GM12878 (cell line): ENCODE data around the gene LRRC37B. TPM values are rescaled to one million over a fixed set of nuclear protein-coding genes. Genes with fewer than 3 reads are reported as not detected.

Experiments
- ATAC-seq: fragments of 200-7000 bp; cut with Tn5 transposase; 3 replicates; pipeline ENCODE4 v1.9.1; 2020; ENCODE audit warnings: mild to moderate bottlenecking, moderate library complexity
- Bru-seq: library from RNA; stranded (reverse); fragments of 400-500 nt; gene quantifications from one replicate; lab custom pipeline; 2021; lab: Mats Ljungman, UMichigan
- BruChase-seq, 2 experiments: library from RNA; stranded (reverse); fragments of 400-500 nt; gene quantifications; one replicate each; lab custom pipeline; 2021; lab: Mats Ljungman, UMichigan
- BruUV-seq: library from RNA; stranded (reverse); fragments of 400-500 nt; replicated peaks from 2 replicates; lab custom pipeline; 2021; lab: Mats Ljungman, UMichigan
- CTCF ChIA-PET: fragments of 300-600 bp; sonication (Branson Sonifier 250); formaldehyde crosslinking; extraction: SDS; loops from one replicate; lab custom pipeline; 2021; ENCODE audit warnings: inconsistent platforms; lab: Yijun Ruan, JAX
- POLR2A ChIA-PET: fragments of 350-600 bp; formaldehyde crosslinking; extraction: SDS; loops from one replicate; lab custom pipeline; 2021; ENCODE audit warnings: inconsistent platforms; lab: Charles Lee
- RAD21 ChIA-PET: fragments of 300-600 bp; sonication (Branson Sonifier 250); formaldehyde crosslinking; loops from one replicate; lab custom pipeline; 2023; ENCODE audit warnings: antibody characterized with exemption; ENCODE audit not compliant: unreplicated experiment; lab: Charles Lee
- SMC1A ChIA-PET: fragments of 300-600 bp; sonication (Branson Sonifier 250); formaldehyde crosslinking; loops from one replicate; lab custom pipeline; 2023; ENCODE audit not compliant: unreplicated experiment, uncharacterized antibody; lab: Charles Lee
- DNase-seq: peaks from one replicate; pipeline ENCODE4 v3.0.0-alpha.2; 2011; ENCODE audit warnings: low read depth, low spot score
- FAIRE-seq: peaks from 3 replicates; lab custom pipeline; 2011; peaks lifted over from hg19 to GRCh38; lab: Jason Lieb, UNC
- H2AFZ ChIP-seq: 2 replicates; pipeline ENCODE4 v1.6.0; 2011; ENCODE audit warnings: low read depth, low read length, control low read depth; ENCODE audit not compliant: control insufficient read depth
- H3K27ac ChIP-seq: 2 replicates; pipeline ENCODE4 v1.5.1; 2011; ENCODE audit warnings: control low read depth; ENCODE audit not compliant: control insufficient read depth, insufficient read depth
- H3K27me3 ChIP-seq, 2 experiments: replicated peaks in 1 of 2; 2 replicates each; pipeline versions ENCODE4 v1.6.0 to v1.6.1; 2011; ENCODE audit warnings: low read length in 1 of 2; ENCODE audit not compliant: control insufficient read depth in 2 of 2, insufficient read depth in 2 of 2
- H3K36me3 ChIP-seq, 2 experiments: 2 replicates each; pipeline ENCODE4 v1.5.1; 2011; ENCODE audit warnings: low read length in 1 of 2; ENCODE audit not compliant: control insufficient read depth in 2 of 2, insufficient read depth in 2 of 2
- H3K4me1 ChIP-seq: 2 replicates; pipeline ENCODE4 v1.6.1; 2011; ENCODE audit warnings: mild to moderate bottlenecking, low read length, moderate library complexity, mixed read lengths; ENCODE audit not compliant: control insufficient read depth, insufficient read depth
- H3K4me2 ChIP-seq: 2 replicates; pipeline ENCODE4 v1.6.0; 2011; ENCODE audit warnings: control low read depth; ENCODE audit not compliant: control insufficient read depth, insufficient read depth
- H3K4me3 ChIP-seq: fragments of 200-600 bp; sonication (generic); 2 replicates; pipeline ENCODE4 v1.5.1; 2016
- H3K79me2 ChIP-seq: 2 replicates; pipeline ENCODE4 v1.6.0; 2011; ENCODE audit warnings: low read length; ENCODE audit not compliant: control insufficient read depth, insufficient read depth
- H3K9ac ChIP-seq: 2 replicates; pipeline ENCODE4 v1.8.0; 2011; ENCODE audit warnings: low read length, control low read depth, mixed read lengths; ENCODE audit not compliant: control insufficient read depth, insufficient read depth
- H3K9me3 ChIP-seq: replicated peaks from 3 replicates; pipeline ENCODE4 v1.5.1; 2011; ENCODE audit warnings: mild to moderate bottlenecking, low read length; ENCODE audit not compliant: control insufficient read depth, insufficient read depth
- H4K20me1 ChIP-seq: 2 replicates; pipeline ENCODE4 v1.6.0; 2011; ENCODE audit not compliant: control insufficient read depth, insufficient read depth
- BACH1 ChIP-seq: fragments of 450-650 bp; IDR thresholded peaks from 2 replicates; pipeline ENCODE4 v1.6.1; 2017; ENCODE audit warnings: mild to moderate bottlenecking, borderline replicate concordance
- CBX3 ChIP-seq: fragments of 200-600 bp; sonication (generic); IDR thresholded peaks from 2 replicates; pipeline ENCODE4 v1.6.1; 2016; ENCODE audit warnings: low read depth, borderline replicate concordance
- HDGF ChIP-seq: fragments of 450-650 bp; IDR thresholded peaks from 2 replicates; pipeline ENCODE4 v1.6.1; 2016; ENCODE audit warnings: antibody characterized with exemption
- IKZF2 ChIP-seq, 2 experiments: fragments of 450-650 bp; IDR thresholded peaks; 2 replicates each; pipeline ENCODE4 v1.6.1; 2017; ENCODE audit warnings: mild to moderate bottlenecking in 2 of 2, moderate library complexity in 2 of 2
- MYC ChIP-seq: IDR thresholded peaks from 2 replicates; pipeline ENCODE4 v1.6.1; 2011; ENCODE audit warnings: mild to moderate bottlenecking, low read length, moderate library complexity, inconsistent platforms; ENCODE audit not compliant: insufficient read depth, insufficient replicate concordance, insufficient read length, severe bottlenecking
- NR2F1 ChIP-seq: fragments of 450-650 bp; conservative IDR thresholded peaks from 2 replicates; pipeline ENCODE4 v1.6.1; 2017; ENCODE audit warnings: mild to moderate bottlenecking
- PAX5 ChIP-seq: IDR thresholded peaks from 2 replicates; pipeline ENCODE4 v1.6.1; 2011; ENCODE audit warnings: low read depth, low read length, borderline replicate concordance
- RB1 ChIP-seq: fragments of 450-650 bp; formaldehyde crosslinking; IDR thresholded peaks from 2 replicates; pipeline ENCODE4 v1.6.1; 2017; ENCODE audit warnings: mild to moderate bottlenecking, borderline replicate concordance
- RELA ChIP-seq: fragments of 450-650 bp; IDR thresholded peaks from 2 replicates; pipeline ENCODE4 v1.8.0; 2014; ENCODE audit warnings: borderline replicate concordance; ENCODE audit not compliant: partially characterized antibody
- SMC3 ChIP-seq: IDR thresholded peaks from 2 replicates; pipeline ENCODE4 v1.6.1; 2011; ENCODE audit warnings: low read length, improper control_type of control experiment, borderline replicate concordance
- TCF3 ChIP-seq: IDR thresholded peaks from 2 replicates; pipeline ENCODE4 v1.6.1; 2012; ENCODE audit warnings: low read depth, mild to moderate bottlenecking, low read length, borderline replicate concordance; ENCODE audit not compliant: insufficient read depth
- USF2 ChIP-seq: IDR thresholded peaks from 2 replicates; pipeline ENCODE4 v1.6.1; 2011; ENCODE audit warnings: low read depth, low read length, improper control_type of control experiment, borderline replicate concordance
- ZNF592 ChIP-seq: fragments of 450-650 bp; IDR thresholded peaks from 2 replicates; pipeline ENCODE4 v1.6.1; 2017; ENCODE audit warnings: mild to moderate bottlenecking, moderate library complexity
- ZNF622 ChIP-seq: fragments of 450-650 bp; IDR thresholded peaks from 2 replicates; pipeline ENCODE4 v1.6.1; 2017; ENCODE audit warnings: mild to moderate bottlenecking, inconsistent platforms
- WGBS: methylation state at CpG from one replicate; pipeline ENCODE4 v1.1.6; 2016; ENCODE audit warnings: low lambda C conversion rate; ENCODE audit not compliant: insufficient replicate concordance, insufficient coverage; ENCODE audit errors: missing lambda C conversion rate; 5-methylcytosine and 5-hydroxymethylcytosine counted together
- in situ Hi-C: fragments of 300-500 bp; cut with MboI; formaldehyde crosslinking; loops from 9 replicates; pipeline ENCODE4 v1.14.3; 2018; ENCODE audit warnings: mixed read lengths
- intact Hi-C: fragments of 100-400 bp; cut with micrococcal nuclease; formaldehyde crosslinking; loops from one replicate; pipeline ENCODE4 v1.14.2; 2022; ENCODE audit not compliant: unreplicated experiment
- long read RNA-seq, 2 experiments: library from polyadenylated mRNA; unstranded; transcript quantifications; one replicate each; pipeline ENCODE4 v2.0.0, GENCODE V29; 2019 to 2020
- polyA minus RNA-seq, 3 experiments: library from RNA; depleted of rRNA, polyadenylated mRNA; stranded (reverse); fragments of >200 nt; gene quantifications; 2 replicates each; pipeline ENCODE4 v1.2.3, GENCODE V29; 2011
- polyA plus RNA-seq, 11 experiments: library from polyadenylated mRNA; depleted of rRNA in 4 of 11; unstranded in 6 of 11; stranded (reverse) in 5 of 11; fragments of >200 nt; fragmentation: Nextera tagmentation in 4 of 11; fragmentation: Illumina TruSeq in 1 of 11; extraction: Ambion mirVana in 4 of 11; extraction: Trizol in 1 of 11; gene quantifications; 1 replicate in 1 of 11; 2 replicates in 10 of 11; pipeline versions ENCODE4 v1.2.1 to v1.2.3, GENCODE V29; 2011 to 2016; ENCODE audit warnings: inconsistent platforms in 2 of 11, missing spikeins in 2 of 11, low read depth in 1 of 11
- total RNA-seq, 4 experiments: library from RNA; depleted of rRNA in 3 of 4; stranded (reverse); fragments of >200 nt in 3 of 4; fragmentation: Illumina TruSeq in 1 of 4; extraction: Trizol in 1 of 4; gene quantifications; 2 replicates each; pipeline versions ENCODE4 v1.2.1 to v1.2.3, GENCODE V29; 2013 to 2021

LRRC37B gene
- total RNA-seq (2013; cell fraction: nucleolus; rRNA removed): 108 and 111 TPM in 2 replicates
- total RNA-seq (2014; rRNA removed) (9.1 and 9.6 TPM in 2 replicates), total RNA-seq (2014; rRNA removed; fragmentation: Illumina TruSeq; extraction: Trizol) (11.2 and 13.2 TPM in 2 replicates), total RNA-seq (2021) (8.8 and 12.5 TPM in 2 replicates), polyA plus RNA-seq (2011; rRNA removed) (25.5 and 25.7 TPM in 2 replicates), polyA plus RNA-seq (2014; fragmentation: Illumina TruSeq; extraction: Trizol) (11.0 and 18.4 TPM in 2 replicates), polyA plus RNA-seq (2014; fragmentation: Nextera tagmentation; extraction: Ambion mirVana) (1 to 10 TPM; 3.2 to 3.4 TPM), polyA plus RNA-seq (2014; rRNA removed) (8.9 TPM in 2 replicates), polyA plus RNA-seq (2016; fragmentation: Nextera tagmentation; extraction: Ambion mirVana) (1 to 10 TPM; 4.2 to 6.2 TPM), polyA minus RNA-seq (2011; rRNA and poly(A)+ RNA removed) (30.4 and 35.4 TPM in 2 replicates), Bru-seq, nascent RNA (percentile 70 among the genes with signal in this experiment), BruChase-seq, experiment 1, labeled RNA remaining after a 6-hour chase (percentile 71 among the genes with signal in this experiment), BruChase-seq, experiment 2, labeled RNA remaining after a 2-hour chase (percentile 73 among the genes with signal in this experiment)
- 5.3 TPM for polyA plus RNA-seq (2011; ENCODE audit: low read depth)
- polyA plus RNA-seq (2011; cell fraction: cytosol; rRNA removed): 11.9 and 12.9 TPM in 2 replicates
- 40.8 and 43.6 TPM in 2 replicates for polyA plus RNA-seq (2011; cell fraction: nucleus; rRNA removed)
- 10.2 and 11.8 TPM in 2 replicates for polyA plus RNA-seq (2012)
- 12.7 and 13.6 TPM in 2 replicates for polyA minus RNA-seq (2011; cell fraction: cytosol; rRNA and poly(A)+ RNA removed)
- polyA minus RNA-seq (2011; cell fraction: nucleus; rRNA and poly(A)+ RNA removed): 28.3 and 44.8 TPM in 2 replicates
- long read RNA-seq, experiment 1: 0 reads
- long read RNA-seq, experiment 2, partial matches to known transcripts: 1 of 4 reads
- long read RNA-seq, experiment 2, other reads (novel, unspliced or antisense): 1 of 4 reads

GRCh38 chr17:32006957-32007462, at the start of gene LRRC37B:
TSS of gene LRRC37B (plus strand) at chr17:32007383. CDS start at chr17:32021393, 14,010 bp downstream.
- peak within 1 kb of the TSS; percentile 83 for H3K4me2 ChIP-seq
- H3K27ac ChIP-seq: peak within 1 kb of the TSS; percentile 51
- H3K79me2 ChIP-seq: peaks cover 18% of the 10 kb centered on the region
- RAD21 ChIA-PET: interaction anchor here (0.6 to 2.9 kb wide), 3 partner anchors 106 to 311 kb away, joined by 3 to 22 read pairs (median 3); partner anchors contain the start of gene UTP6
- peak within 1 kb of the TSS; percentile 95 for H3K4me3 ChIP-seq
- POLR2A ChIA-PET: interaction anchor here (1.2 to 1.5 kb wide), 2 partner anchors 121 to 135 kb away, joined by 3 to 6 read pairs; partner anchors contain the start of gene RHOT1
- SMC1A ChIA-PET: interaction anchor here (0.9 to 3.4 kb wide), 2 partner anchors 8 to 133 kb away, joined by 4 to 16 read pairs; no protein-coding TSS in a partner anchor
- intact Hi-C loops: loop anchor here (2.0 kb wide), 1 partner anchor 132 kb away; no protein-coding TSS in a partner anchor
- in situ Hi-C loops: loop anchor here (5.0 kb wide), 1 partner anchor 135 kb away; the partner anchor contains the start of gene RHOT1
- peak within 1 kb of the TSS; percentile 73 for H3K9ac ChIP-seq
- peak; percentile 96 for ATAC-seq
- no peaks in the 10 kb centered on the region for H3K27me3 ChIP-seq
- no peaks in the 10 kb centered on the region for H3K36me3 ChIP-seq
- peak; percentile 23 for DNase-seq
- under 1% methylated on average over 35 of the region's 51 CpGs for WGBS
- no peak for FAIRE-seq
- CTCF ChIA-PET: interaction anchor here (0.7 to 5.3 kb wide), 11 partner anchors 9 to 313 kb away, joined by 3 to 84 read pairs (median 5); partner anchors contain the start of gene RHOT1
- no TSS peak for BruUV-seq
- H3K4me1 ChIP-seq: no peaks in the 10 kb centered on the region; the same call in 1 of the 2 replicates
- peak within 1 kb of the TSS; percentile 87 for H2AFZ ChIP-seq
- no peaks in the 10 kb centered on the region for H4K20me1 ChIP-seq
- H3K9me3 ChIP-seq: no peaks in the 10 kb centered on the region
- peak in 1 of 2 experiments; percentile 37; a peak in 2 of 4 replicates for TF ChIP-seq IKZF2 (IDR thresholded peaks at IDR 0.05)
- TF ChIP-seq NR2F1: no peak
- peak; percentile 29; the same call in 1 of the 2 replicates for TF ChIP-seq SMC3
- peak; percentile 81 for TF ChIP-seq RELA
- TF ChIP-seq HDGF: no peak
- no peak for TF ChIP-seq CBX3
- no peak for TF ChIP-seq MYC
- no peak for TF ChIP-seq PAX5
- TF ChIP-seq ZNF622: no peak
- no peak for TF ChIP-seq RB1
- TF ChIP-seq ZNF592: peak; percentile 50; the same call in 1 of the 2 replicates
- TF ChIP-seq USF2: peak; percentile 74
- TF ChIP-seq BACH1: peak; percentile 44; the same call in 1 of the 2 replicates
- TF ChIP-seq TCF3: no peak
